HL-60 (cell line): ENCODE measurements around the gene BMPER.

Source experiments
- DNase-seq, 2 experiments: peaks; one replicate each; pipeline ENCODE4 v3.0.0-alpha.2; 2010 to 2020; ENCODE audit warnings: low read depth in 1 of 2, low spot score in 1 of 2
- H3K27ac ChIP-seq: fragments of 250-450 bp; sonication (Bioruptor Pico); replicated peaks from 2 replicates; pipeline ENCODE4 v1.5.1; 2020; ENCODE audit warnings: mild to moderate bottlenecking, moderate library complexity
- H3K27me3 ChIP-seq: fragments of 250-450 bp; sonication (Bioruptor Pico); 2 replicates; pipeline ENCODE4 v1.5.1; 2021; ENCODE audit warnings: mild to moderate bottlenecking, moderate library complexity; ENCODE audit not compliant: insufficient read depth, poor library complexity, severe bottlenecking
- H3K4me3 ChIP-seq: replicated peaks from 2 replicates; pipeline ENCODE4 v1.5.1; 2011; ENCODE audit warnings: mild to moderate bottlenecking, control low read depth, low read length; ENCODE audit not compliant: insufficient read depth
- CTCF ChIP-seq: IDR thresholded peaks from one replicate; pipeline ENCODE4 v1.5.1; 2011; ENCODE audit warnings: low read length, control low read depth, inconsistent platforms; ENCODE audit not compliant: insufficient read depth
- GABPA ChIP-seq: IDR thresholded peaks from 2 replicates; pipeline ENCODE4 v1.6.1; 2012; ENCODE audit warnings: low read depth
- POLR2AphosphoS5 ChIP-seq: IDR thresholded peaks from 2 replicates; pipeline ENCODE4 v1.6.1; 2012; ENCODE audit warnings: low read depth
- SPI1 ChIP-seq: IDR thresholded peaks from 2 replicates; pipeline ENCODE4 v1.6.1; 2012; ENCODE audit warnings: low read depth, mild to moderate bottlenecking, borderline replicate concordance
- TF ChIP-seq, protein P1 (sequence below): IDR thresholded peaks from 2 replicates; pipeline ENCODE4 v1.6.1; 2012; ENCODE audit warnings: low read depth; ENCODE audit not compliant: insufficient replicate concordance

The BMPER gene

DNA sequence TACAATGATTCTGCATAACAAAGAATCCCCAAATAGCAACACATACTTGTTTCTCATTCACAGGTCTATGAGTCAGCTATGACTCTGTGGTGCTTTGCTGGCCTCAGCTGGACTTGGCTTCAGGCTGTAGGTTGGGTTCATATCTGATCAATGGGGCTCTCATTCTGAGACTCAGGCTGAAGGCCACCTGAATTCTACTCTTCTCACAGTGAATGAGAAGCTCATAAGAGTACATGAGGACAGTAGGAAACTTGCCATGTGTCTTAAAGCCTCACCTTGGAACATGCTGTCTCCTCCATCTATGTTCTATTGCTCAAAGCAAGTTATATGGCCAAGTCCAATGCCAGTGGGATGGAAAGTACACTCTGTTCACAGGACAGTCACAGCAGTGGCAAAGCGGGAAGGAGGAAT lies 292.9 kb downstream of the BMPER start:
- Histone ChIP-seq H3K27me3 (no peaks in the 10 kb centered on the region), H3K4me3 (no peak overlapping the region), H3K27ac (no peak overlapping the region)
- TF ChIP-seq CTCF = no peak
- no peak for TF ChIP-seq SPI1
- TF ChIP-seq, protein P1, sequence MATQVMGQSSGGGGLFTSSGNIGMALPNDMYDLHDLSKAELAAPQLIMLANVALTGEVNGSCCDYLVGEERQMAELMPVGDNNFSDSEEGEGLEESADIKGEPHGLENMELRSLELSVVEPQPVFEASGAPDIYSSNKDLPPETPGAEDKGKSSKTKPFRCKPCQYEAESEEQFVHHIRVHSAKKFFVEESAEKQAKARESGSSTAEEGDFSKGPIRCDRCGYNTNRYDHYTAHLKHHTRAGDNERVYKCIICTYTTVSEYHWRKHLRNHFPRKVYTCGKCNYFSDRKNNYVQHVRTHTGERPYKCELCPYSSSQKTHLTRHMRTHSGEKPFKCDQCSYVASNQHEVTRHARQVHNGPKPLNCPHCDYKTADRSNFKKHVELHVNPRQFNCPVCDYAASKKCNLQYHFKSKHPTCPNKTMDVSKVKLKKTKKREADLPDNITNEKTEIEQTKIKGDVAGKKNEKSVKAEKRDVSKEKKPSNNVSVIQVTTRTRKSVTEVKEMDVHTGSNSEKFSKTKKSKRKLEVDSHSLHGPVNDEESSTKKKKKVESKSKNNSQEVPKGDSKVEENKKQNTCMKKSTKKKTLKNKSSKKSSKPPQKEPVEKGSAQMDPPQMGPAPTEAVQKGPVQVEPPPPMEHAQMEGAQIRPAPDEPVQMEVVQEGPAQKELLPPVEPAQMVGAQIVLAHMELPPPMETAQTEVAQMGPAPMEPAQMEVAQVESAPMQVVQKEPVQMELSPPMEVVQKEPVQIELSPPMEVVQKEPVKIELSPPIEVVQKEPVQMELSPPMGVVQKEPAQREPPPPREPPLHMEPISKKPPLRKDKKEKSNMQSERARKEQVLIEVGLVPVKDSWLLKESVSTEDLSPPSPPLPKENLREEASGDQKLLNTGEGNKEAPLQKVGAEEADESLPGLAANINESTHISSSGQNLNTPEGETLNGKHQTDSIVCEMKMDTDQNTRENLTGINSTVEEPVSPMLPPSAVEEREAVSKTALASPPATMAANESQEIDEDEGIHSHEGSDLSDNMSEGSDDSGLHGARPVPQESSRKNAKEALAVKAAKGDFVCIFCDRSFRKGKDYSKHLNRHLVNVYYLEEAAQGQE = no peak
- TF ChIP-seq GABPA = no peak
- TF ChIP-seq POLR2AphosphoS5 = no peak
- no peak for DNase-seq
